GM15510 (cell line): ENCODE measurements around the gene WDR12.

Experiments
- POLR2A ChIP-seq: IDR thresholded peaks from 3 replicates; pipeline ENCODE4 v1.6.1; 2011; ENCODE audit warnings: borderline replicate concordance; ENCODE audit not compliant: insufficient read length; ENCODE audit errors: extremely low read depth

WDR12 gene

DNA sequence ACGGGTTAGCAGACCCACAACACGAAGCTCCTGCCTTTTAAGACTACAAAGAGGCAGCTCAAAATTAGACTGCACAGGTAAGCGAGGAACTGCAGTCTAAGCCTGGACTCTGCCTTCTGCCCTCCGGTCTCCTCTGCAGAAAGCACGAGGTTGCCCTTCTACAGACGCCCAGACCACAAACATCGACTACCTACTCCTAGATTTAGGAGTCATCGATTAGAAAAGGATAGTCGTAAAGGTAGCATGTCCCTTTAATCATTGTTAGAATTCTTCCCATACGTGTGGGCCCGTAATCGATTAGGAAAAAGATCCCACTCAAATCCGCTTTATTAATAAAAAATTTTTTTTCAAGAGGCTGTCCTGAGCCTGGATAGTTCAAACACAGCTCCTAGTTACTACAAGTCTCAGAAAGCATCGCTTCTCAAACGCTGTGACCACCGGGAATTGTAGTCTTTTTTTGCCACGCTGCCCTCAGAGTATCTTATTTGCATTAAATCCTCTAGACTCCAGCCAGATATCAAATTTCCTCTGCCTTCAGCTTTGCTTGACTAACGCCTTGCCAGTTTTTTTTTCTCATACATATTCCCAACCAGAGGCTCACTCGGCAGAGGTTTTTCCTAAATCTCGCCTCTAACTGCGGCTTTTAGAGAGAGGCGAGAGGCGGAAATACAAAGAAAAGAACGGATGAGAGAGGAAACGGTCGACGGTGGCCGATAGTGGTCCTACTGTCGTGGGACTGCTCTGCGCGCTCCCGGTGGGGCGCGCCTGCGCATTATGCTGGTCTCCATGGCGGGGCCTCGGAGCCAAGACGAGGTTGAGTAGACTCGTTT lies at the start of gene WDR12, which contains the start of gene CARF:
Gene WDR12 (minus strand): TSS at position 162 of the 830 bp plus-strand sequence. CDS start 197 bp downstream, outside the sequence.
Gene CARF (plus strand): TSS at position 764 of the 830 bp plus-strand sequence. CDS start 29,628 bp downstream, outside the sequence.
- TF ChIP-seq POLR2A = peak; percentile 71

DNA sequence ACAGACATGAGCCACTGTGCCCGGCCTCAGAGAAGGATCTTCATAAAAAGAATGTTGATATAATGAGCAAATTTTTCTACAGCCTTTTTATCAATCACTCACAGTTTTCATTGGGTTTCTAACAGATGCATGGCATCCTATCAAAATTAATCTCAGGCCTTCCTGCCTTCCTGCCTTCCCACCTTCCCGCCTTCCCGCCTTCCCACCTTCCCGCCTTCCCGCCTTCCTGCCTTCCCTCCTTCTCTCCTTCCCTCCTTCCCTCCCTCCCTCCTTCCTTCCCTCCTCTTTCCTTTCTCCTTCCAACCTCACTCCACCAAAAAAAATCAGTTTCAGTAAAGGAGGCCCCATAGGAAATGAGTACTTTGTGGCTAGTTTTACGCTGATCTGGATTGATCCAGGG lies 49.1 kb upstream of the WDR12 start:
- no peak for TF ChIP-seq POLR2A

DNA sequence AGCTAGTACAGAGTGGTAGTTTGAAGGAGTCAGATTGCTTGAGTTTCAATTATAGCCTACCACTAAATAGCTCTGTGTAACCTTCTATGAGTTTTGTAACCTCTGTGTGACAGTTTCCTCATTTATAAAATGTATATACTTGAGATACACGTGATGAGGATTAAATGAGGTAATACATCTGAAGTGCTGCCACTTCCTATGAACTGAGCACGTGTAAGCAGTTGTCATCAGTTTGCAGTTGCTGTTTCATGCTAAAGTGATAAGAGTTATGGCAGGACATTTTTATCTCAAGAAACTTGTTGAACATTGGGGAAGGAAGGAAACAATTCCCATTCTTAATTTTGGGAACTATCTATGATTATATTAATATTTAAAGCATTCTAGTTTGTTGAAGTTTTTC lies 39.1 kb upstream of the WDR12 start:
- TF ChIP-seq POLR2A = no peak

DNA sequence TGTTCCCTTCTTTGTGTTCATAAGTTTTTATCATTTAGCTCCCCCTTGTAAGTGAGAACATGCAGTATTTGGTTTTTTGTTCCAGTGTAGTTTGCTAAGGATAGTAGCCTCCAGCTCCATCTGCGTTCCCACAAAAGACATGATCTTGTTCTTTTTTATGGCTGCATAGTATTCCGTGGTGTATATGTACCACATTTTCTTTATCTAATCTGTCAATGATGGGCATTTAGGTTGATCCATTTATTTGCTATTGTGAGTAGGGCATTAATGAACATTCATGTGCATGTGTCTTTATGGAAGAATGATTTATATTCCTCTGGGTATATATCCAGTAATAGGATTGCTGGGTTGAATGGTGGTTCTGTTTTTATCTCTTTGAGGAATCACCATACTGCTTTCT lies 34.0 kb upstream of the WDR12 start:
- TF ChIP-seq POLR2A = no peak

DNA sequence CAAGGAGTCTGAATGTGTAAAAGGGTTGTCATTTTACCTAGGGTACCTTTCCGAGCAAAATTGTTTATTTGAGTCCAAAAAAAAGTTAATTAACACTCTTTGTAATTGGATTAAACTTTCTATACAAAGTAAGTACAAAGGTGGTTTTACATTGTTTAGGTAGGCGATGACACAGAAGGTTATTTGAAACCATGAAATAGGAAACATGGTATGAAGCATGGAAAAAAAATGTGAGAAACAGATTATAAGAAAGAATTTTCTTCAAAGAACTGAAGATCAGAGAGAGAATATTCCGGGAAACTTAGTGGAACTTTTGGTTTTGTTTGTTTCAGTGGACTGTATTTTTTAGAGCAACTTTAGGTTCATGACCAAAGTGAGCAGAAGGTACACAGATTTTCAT lies 33.3 kb upstream of the WDR12 start:
- no peak for TF ChIP-seq POLR2A

DNA sequence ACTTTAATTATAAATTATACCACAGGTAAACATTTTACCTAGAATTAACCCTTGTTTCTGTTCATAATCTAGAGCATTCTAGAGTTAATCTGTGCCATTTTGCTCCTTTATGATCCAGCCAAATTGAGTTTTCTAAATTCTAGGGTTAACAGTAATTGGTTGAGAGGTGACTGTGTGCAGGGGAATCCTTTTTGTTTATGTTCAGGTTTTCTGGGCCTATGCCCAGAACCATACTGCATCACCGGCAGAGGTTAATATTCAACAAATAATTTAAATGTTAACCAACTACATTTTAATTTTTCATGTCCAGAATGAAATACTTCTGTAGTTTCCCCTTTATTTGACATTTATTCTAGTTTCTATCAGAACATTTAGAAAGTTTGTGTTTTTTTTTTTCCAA lies 32.9 kb upstream of the WDR12 start:
- TF ChIP-seq POLR2A = no peak

DNA sequence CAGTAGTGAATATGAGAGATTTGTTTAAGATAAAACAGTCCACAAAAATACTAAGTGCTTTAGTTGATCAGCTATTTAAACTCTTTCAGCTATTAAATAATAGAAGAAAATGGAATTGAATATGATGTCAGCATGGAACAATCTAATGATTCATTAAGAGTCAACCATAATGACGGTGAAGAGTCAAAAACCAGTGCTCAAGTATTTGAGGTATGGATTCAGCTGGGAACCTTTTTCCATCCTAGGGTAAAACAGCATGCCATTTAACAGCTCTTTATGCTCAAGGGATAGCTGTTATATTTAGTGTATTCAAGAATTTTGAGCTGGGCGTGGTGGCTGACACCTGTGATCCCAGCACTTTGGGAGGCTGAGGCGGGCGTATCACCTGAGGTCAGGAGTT lies 30.3 kb upstream of the WDR12 start:
- TF ChIP-seq POLR2A = no peak

DNA sequence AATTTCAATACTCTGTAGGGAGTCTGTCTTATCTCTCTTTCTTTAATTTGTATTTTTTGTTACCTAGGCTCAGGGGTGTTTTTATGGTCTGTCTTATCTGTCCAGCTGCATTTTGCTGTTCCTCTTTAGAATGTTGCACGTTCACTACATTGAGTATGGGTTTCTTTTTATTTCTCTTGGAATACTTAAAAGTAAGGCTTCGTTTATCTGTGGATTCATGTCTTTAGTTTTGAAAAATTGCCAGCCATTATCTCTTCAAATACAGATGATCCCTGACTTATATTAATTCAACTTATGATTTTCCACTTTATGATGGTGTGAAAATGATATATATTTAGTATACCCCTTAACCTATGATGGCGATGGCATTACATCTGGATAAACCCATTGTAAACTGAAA lies 27.5 kb upstream of the WDR12 start:
- no peak for TF ChIP-seq POLR2A

DNA sequence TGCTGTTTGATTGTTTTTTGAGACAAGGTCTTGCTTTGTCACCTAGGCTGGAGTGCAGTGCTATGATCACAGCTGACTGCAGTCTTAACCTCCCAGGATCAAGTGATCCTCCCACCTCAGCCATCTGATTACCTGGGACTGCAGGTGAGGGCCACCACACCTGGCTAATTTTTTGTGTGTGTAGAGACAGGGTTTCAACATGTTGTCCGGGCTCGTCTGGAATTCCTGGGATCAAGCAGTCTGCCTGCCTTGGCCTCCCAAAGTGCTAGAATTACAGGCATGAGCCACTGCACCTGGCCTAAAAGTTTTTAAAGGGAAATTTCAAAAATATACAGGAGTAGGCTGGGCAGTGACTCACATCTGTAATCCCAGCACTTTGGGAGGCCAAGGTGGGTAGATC lies 23.0 kb upstream of the WDR12 start:
- TF ChIP-seq POLR2A = no peak

DNA sequence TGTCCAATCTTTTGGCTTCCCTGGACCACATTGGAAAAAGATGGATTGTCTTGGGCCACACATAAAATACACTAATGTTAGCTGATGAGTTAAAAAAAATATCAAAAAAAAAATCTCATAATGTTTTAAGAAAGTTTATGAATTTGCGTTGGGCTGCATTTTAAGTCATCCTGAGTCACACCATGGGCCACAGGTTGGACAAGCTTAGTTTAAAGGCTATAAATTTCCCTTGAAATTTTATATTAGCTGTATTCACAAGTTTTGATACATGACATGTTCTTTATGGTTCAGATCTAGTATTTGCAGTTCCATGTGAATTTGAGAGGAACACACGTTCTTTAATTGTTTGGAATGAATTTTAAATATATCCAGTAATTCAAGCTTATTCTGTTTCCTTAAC lies 22.5 kb upstream of the WDR12 start:
- no peak for TF ChIP-seq POLR2A

DNA sequence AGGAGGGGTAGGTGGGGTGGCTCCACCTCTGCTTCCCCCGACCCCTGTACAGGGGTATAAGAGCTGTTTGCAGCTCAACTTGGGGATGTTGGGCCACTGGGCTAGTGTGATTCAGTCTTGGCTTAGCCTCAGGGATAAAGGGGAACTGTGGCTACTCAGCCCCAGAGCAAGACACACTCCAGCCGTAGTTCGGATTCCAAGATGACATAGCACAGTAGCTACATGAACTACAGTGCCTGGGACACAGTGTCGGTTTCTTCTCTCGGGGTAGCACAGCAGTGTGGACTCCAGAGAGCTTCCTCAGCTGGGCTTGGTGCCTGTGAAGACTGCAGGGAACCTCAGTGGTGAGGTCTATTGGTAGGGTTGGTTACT lies 21.7 kb upstream of the WDR12 start:
- TF ChIP-seq POLR2A = no peak

DNA sequence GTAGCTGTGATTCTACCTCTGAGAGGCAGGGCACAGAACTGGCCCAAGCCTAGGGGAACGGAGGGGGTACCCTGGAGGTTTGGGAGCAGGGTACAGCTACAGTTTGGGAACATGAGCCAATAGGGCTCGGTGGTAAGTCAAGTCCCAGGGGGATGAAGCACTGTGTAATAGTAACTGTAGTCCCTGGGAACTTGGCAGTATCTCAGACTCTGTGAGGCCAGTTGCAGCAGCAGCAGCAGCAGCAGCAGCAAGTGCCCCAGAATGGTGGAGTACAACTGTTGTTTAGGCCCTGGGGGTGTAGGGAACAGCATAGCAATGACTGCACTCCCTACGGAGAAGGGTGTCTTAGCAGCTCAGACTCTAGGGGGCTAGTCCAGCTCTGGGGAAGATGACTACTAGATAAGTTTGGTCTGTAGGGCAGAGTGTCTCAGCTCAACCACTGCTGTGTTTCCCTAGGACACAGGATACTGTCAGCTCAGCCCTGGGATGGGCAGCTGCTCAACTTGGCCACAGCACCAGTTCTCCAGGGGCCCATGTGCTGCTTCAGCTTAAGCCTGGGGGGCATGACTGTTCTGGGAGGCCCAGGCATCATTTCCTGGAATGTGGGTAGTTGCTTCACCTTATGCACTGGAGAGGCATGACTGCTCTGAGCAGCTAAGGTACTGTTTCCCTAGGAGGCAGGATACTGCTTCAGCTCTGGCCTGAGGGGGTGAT lies 21.1 kb upstream of the WDR12 start:
- TF ChIP-seq POLR2A = no peak

DNA sequence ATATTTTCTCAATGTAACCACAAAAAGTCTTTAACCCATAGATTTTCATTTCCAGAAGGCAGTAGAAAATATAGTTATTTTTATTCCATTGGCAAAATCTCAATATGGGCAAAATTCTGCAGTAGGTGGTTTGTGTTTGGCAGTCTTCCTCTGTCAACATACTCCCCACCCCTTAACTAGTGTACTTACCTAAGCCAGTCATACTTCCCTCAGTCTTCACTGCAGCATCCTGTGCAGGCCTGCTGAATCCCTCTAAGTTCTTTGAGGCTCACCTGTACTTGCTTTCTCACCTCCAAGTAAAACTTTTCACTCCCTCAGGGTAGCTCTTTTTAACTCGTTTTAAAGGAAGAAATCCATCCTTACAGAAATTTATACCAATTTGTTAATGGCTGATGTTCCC lies 7.4 kb upstream of the WDR12 start:
- no peak for TF ChIP-seq POLR2A

DNA sequence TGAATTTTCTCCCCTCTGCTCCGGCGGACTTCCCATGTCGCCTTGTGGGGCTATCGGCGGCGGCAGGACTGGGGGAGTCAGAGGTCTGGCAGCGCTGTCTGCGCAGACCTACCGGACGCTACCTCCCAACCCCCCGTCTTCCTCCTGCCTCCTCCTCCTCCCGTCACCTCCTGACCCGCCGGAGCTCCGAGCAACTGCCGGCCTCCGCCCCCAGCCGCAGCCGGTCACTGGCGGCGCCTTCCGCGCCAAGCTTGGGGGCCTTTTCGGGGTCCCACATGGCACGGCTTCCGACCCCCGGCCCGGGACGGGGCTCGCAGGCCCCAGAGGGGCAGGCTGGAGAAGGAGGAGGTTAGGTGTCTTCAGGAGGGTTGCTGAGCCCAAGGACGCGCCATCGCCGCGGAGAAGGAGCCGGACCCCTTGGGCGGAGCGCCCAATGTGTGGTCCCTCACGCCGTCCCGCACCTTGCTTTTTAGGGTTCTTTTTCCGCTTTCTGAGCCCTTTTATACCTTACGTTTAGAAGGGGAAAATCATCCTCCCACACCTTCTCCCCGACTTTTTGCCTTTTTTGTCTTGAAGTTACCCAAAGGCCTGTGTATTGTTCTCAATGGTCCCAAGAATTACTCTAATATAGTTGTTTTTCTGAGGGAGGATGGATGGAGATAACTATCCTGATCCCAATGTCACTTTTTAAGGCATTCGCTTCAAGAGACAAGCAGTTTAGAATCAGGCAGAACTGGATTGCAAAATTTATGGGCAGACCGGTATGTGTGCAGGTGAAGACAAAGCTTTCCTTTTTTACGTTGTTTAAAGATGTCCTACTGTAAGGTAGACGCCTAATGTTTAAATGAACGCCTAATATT lies 1.1 kb upstream of the WDR12 start:
- TF ChIP-seq POLR2A = peak; percentile 52

DNA sequence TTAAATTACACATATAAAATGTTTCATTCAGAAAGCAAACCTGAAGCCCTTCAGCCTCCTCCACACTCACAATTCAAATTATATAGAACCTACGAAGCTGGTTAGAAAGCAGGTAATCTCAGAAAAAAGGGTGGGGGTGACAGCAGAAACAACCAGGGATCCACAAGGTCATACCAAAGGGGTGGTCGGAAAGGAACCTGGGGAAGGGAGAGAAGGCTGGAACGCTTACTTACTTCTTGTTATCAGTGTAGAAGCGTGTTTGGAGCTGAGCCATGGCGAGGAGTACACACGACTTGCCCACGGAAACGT lies 316 bp downstream of the WDR12 start:
- no peak for TF ChIP-seq POLR2A
